NCI-H748 (cell line): ENCODE data around the gene ARHGAP29.
A peak's percentile ranks its signal among the peaks of the same experiment; 100 is the strongest.

Experiments
- DNase-seq: peaks from one replicate; lab custom pipeline; 2025; ENCODE audit not compliant: unreplicated experiment; lab: John Stamatoyannopoulos, UW

ARHGAP29 gene

DNA sequence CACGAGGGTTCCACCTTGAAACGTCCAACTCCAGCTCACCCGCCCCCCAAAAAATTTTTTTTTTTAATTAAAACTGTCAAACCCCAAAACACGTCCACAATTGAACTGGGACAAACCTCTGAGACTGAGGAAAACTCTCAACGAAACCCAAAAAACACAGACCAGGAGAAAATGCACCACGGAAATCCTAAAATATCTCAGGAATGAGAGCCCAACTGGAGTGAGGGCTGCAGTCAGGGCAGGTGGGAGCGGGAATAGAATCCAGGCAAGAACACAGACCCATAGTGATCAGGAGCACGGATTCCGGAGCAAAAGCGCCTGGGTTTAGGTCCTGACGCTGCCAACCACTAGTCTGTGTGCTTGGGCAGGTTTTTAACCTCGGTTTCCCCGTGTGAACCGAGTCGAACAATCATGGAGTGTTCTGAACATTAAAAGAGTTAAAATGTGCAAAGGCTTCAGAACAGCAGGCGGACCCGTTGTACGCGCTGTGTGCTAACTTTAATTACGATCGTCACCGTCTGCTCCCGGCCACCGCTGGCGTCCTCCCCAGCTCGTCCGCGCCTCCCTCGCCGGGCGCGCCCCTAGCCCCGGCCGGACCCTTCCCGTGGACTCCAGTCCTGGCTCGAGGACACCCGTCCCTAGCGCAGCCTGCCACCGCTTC lies 624 bp downstream of the ARHGAP29 start:
- DNase-seq: peak; percentile 53

DNA sequence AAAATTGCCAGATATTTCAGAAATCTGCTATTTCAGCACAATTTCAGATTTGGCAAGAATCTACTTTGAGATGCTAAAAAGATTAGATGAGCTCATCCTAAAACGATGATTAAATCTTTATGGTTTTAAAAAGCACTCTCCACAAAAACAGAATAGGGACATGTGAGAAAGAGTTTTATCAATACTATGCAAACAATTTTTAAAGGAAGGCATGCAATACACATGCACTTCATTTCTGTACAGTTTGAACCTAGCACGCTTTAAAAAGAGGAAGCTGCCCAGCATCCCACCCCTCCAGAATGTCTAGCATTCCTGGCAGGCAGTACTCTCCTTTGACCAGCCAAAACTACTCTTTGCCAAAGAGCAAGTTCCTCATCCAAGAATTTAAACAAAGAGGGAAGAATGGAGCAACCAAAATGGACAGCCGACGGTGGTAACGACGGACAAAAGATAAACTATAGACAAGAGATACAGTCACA lies 1.3 kb downstream of the ARHGAP29 start:
- DNase-seq: no peak

DNA sequence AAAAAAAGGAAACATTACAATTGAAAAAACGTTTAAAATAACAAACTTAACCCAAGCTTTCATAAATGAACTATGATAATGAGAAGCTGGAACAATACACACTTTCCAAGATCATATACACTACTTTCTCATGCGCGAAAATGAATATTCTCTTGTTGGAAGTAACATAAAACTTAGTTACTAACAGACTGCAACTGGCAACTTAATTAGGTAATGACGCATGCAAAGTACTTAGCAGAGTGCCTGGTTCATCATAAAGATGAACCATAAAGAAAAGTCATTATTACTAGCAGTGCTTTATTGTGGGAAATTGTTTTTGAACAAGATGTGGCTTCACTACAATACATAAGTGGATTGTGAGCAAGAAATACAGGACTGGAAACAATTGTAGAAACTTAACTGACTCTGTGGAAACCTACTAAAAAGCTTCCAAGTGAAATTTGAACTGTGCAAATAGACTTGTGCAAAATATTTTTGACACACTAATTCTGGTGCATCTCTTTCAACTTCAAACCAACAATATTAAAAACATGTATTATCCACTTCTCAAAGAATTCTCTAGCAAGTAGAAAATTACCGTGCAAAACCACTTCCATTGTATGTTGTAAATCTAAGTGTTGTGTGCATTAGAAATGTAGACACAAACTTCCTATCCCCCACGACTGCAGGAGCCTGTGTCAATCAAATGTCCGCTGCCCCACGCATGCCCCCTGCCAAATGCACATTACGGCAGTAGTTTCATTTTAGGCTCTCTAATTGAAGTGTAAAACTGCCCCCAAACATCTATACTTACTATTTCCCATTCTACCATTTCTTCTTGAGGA lies 2.0 kb downstream of the ARHGAP29 start:
- DNase-seq: no peak

- no peak for DNase-seq
Measured at GRCh38 chr1:94234615-94235014, 2.8 kb downstream of the ARHGAP29 start.

GRCh38 chr1:94231746-94232145 lies 5.6 kb downstream of the ARHGAP29 start:
- no peak for DNase-seq

GRCh38 chr1:94230920-94231319 lies 6.5 kb downstream of the ARHGAP29 start:
- DNase-seq: no peak

- DNase-seq: no peak
Measured at GRCh38 chr1:94228640-94229375, 8.6 kb downstream of the ARHGAP29 start.

GRCh38 chr1:94227624-94228023 lies 9.8 kb downstream of the ARHGAP29 start:
- no peak for DNase-seq

- DNase-seq: no peak
Measured at GRCh38 chr1:94225845-94226244, 11.5 kb downstream of the ARHGAP29 start.

DNA sequence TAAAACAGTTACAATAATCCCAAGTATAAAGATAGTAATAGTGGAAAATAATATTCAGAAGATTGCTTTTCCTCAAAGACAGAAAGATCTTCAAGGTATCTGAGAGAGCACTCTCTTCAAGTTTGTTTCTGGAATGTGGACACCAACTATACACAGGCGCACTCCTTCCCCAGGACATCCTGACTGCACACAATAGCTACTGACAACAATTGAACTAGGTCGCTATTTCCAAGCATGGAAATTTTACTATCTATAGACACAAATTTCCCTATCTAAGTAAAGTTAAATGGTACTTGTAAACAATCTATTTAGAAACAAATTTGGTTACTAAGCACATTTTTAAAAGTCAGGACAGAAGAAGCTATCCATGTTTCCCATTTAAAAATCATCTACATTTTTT lies 19.1 kb downstream of the ARHGAP29 start:
- DNase-seq: no peak

GRCh38 chr1:94215955-94216354 lies 21.4 kb downstream of the ARHGAP29 start:
- no peak for DNase-seq

GRCh38 chr1:94209982-94210381 lies 27.4 kb downstream of the ARHGAP29 start:
- DNase-seq: no peak

- DNase-seq: no peak
Measured at GRCh38 chr1:94209425-94209824, 28.0 kb downstream of the ARHGAP29 start.

- DNase-seq: no peak
Measured at GRCh38 chr1:94207695-94208094, 29.7 kb downstream of the ARHGAP29 start.

- DNase-seq: no peak
Measured at GRCh38 chr1:94205639-94206038, 31.7 kb downstream of the ARHGAP29 start.

- DNase-seq: no peak
Measured at GRCh38 chr1:94202241-94202640, 35.1 kb downstream of the ARHGAP29 start.

GRCh38 chr1:94199398-94199797 lies 38.0 kb downstream of the ARHGAP29 start:
- no peak for DNase-seq

- no peak for DNase-seq
Measured at GRCh38 chr1:94194079-94194865, 43.1 kb downstream of the ARHGAP29 start.

GRCh38 chr1:94193128-94193527 lies 44.3 kb downstream of the ARHGAP29 start:
- no peak for DNase-seq

- DNase-seq: peak; percentile 7
Measured at GRCh38 chr1:94191216-94191615, 46.2 kb downstream of the ARHGAP29 start.

- DNase-seq: no peak
Measured at GRCh38 chr1:94186946-94187345, 50.4 kb downstream of the ARHGAP29 start.
